Ramos (cell line): ENCODE data around the gene KCNQ1.

Experiments used
- in situ Hi-C: fragments of 300-500 bp; cut with MboI; formaldehyde crosslinking; loops from one replicate; pipeline ENCODE4 v1.14.3; 2022; ENCODE audit warnings: low sequenced_read_pairs; ENCODE audit not compliant: unreplicated experiment

The KCNQ1 gene

DNA sequence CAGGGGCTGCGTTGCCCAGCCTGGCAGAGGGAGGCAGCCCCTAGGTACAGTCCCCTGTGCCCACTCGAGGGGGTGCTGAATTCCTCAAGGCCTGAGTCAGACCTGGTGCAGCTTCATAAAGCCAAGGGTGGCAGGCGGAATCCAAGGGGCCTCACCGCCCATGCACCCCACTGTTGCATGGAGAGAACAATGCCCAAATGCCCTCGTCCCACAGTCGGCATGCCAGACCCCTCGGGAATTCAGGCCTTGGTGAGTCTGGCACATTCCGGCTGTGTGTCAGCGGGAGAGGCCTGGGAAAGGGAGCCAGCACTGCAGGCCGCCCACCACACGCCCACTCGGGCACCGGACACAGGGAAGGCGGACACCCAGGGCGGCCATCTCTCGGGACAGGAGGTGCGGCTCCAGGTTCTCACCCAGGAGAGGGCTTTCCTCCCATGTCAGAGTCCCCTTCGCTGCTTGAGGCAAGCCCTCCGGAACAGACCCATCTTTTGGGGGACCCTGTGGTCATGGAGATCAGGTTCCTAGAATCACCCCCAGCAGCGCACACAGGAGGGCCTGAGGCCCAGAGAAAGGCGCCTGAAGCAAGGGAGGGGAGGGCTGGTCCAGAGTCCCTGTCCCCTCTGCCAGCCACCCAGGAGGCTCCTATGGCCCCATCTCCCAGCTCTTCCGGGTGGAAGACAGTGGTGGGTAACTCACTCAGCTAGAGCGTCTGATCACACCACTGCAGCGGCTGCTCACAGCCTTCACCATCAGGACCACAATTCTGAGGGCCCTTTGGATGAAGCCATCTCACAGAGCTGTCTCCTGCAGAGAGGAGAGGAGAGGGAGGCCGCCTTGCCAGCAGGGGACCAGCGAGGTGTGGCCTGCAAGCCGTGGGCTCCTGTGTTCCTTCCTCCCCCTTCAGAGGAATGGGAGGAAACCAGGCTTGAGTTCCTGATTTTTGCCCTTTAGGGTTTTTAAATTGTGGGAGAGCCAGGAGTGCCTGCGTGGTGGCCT, 286.6 kb downstream of the KCNQ1 start:
- in situ Hi-C loops: no loop called here

DNA sequence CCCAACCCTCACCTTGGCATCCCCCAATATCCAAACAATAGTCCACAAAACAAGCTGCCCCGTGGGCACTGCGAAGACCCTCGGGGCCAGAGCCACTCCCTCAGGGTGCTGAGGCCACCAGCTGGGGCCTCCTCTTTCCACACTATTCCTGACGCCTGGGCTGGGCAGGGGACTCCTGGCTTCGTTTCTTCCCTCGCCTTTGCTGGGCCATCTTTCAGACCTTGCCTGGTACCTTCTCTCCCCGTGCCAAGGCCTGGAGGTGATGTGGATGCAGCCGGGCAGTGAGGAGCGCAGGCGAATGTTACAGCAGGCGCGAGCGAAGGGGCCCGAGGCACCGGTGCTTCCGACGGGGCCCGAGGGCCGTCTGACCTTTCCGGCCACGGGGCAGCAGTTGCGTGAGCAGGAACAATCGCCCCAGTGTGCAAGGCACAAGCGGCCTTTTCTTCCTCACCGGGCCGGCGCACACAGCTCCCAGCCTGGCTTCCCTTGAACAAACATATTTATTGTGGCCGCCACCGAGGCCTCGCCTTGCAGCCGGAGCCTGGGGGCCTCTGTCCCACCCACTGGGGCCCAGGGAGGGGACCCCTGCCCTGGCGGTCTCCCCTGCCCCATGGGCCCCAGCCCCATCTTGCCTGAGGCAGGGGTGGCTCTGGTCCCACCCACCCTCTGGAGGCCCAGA, 287.6 kb downstream of the KCNQ1 start:
- in situ Hi-C loops: no loop called here

DNA sequence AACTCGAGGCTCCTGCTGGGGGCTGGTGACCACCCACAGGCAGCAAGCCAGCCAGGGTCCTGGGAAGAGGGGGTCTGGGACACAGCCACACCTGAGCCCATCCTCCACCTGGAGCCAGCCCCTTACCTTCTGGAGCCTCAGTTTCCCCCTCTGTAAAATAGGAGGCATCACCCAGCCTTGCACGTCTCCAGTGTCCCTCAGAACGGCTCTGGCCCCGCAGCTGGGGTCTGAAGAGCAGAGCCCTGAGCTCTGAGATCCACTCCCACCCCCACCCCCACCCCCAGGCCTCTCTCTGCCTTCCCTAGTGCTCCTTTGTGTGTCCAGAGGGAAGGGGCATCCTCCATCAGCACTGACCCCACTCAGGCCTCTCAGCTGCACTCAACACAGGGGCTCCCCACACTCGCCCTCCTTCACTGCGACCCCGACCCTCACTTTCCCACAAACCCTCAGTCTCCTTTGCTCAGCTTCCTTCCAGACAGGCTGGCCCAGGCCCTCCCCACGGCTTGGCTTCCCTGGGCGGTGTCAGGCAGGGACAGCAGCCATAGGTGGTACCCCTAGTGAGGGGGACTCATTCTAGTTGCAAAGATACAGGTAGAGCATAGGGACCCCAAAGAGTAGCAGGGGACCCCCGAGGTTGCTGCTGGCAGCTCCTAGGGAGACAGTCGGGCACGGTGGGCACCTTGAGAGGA, 288.3 kb downstream of the KCNQ1 start:
- in situ Hi-C loops: no loop called here

DNA sequence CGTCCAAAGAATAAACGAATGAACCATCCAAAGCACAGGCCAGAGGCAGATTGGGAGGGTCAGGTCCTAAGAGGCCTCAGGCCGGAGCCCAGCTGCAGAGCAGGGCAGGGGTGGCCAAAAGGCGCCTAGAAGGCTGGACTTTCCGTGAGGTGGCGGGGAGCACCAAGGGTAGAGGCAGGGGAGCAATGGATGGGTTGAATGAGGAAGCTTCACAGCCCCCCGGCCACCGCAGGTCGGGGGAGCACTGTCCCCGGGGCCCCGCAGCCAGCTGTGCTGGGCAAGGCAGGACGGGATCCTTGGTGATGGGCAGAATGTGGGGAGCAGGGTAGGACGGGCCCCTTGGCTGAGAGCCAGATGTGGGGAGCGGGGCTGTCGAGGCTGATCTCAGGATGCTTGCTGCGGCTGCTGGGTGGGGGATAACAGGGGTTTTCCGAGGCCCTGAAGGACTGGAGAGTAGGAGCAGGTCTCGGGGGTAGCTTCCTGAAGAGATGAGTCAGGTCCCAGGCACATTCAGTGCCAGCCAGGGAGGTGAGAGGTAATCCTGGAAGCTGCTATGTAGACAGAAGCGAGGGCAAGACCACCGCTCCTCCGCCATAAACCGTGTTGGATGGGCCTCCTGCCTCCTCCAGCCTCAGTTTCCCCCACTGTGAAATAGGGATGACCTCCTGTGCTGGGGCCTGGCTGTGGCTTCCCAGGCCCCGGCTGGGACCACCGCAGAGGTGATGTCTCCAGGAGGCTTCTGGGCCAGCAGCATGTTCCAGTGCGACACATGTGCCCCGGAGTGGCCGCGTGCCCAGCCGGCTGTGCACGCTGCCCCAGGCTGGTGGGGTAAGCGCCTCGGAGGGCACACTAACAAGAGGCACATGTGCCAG, 289.6 kb downstream of the KCNQ1 start:
- in situ Hi-C loops: no loop called here

DNA sequence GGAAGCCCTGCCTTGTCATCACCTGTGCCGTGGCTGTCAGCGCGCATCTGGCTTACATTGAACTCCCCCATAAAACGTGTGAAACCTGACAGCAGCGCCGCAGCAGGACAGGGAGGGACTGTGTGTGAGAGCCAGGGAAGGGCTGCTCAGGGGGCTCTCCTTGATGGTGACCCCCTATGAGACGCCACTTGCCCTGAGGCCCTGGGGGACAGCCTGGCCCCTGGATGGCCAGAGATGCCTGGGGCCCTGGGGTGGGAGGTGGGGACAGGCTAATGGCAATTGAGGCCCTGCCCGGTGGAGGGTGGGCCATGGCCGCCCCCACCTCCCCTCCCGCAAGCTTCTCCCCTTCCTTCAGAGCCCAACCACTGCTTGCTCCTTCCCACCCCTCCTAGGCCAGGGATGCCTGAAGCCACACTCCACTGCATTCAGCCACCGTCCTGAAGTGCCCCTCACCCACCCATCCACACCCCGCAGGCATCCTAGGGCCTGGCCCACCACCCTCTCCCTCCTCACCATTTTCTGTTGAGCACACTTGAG, 290.3 kb downstream of the KCNQ1 start:
- in situ Hi-C loops: no loop called here

DNA sequence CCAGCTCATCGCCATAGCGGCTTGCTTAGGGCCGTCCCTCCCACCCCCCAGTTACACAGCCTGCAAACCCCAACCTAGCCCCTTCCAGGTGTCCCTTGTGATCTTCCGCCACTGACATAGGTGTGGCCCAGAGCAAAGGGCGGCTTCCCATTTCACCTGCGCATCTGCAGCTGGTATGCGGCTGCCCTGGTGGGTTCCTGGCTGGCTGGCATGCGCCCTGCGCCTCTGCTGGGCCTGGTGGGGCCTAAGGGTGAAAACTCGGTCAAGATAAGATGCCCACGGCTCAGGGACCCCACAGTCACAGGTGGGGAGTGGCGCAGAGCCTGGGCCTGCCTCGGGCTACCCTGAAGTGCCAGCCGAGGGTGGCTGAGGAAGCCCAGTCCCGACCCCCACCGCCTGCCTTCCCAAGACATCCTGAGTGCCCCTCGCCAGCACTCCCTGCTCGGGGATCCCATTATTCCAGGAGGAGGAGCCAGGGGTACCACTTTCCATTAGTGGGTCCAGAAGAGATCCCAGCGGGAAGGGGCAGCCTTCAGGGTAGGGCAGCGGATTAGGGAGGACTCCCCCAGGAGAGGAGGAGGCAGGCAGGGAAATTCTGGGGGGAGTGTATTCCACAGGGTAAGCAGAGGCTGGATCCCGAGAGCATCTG, 291.9 kb downstream of the KCNQ1 start:
- in situ Hi-C loops: no loop called here

DNA sequence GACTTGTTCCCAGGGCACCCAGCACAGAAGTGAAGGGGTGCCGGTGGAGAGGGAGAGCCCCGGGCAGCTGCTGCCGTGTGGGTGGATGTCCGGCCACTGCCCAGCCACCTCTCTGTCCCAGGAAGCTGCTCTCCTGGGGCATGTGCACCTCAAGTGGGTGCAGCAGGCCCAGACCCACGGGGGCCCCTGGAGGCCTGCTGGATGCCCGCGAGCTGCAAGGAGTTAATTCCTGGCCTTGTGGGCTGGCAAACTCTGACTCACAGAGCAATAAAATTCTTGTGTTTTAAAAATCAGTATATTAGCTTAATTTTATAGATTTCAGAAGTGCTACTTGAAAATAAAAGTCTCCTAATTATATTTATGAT, 292.4 kb downstream of the KCNQ1 start:
- in situ Hi-C loops: no loop called here

DNA sequence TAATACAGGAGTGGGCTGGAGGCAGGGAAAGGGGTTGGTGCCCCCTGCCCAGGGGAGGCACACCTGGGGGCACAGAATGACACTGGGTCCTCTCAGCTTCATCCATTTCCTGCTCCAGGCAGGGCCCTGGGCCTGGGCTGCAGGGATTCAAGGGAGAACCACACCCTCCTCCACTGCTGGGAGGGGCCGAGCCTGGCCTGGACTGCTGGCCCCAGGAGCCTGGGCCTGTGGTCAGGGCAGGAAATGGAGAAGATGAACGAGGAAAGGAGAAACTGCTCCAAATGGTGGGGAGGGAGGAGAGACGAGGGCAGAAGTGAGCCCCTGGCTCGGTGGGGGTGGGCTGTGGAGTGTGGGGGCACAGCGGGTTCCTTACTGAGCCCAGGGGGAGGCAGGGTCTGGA, 293.1 kb downstream of the KCNQ1 start:
- in situ Hi-C loops: no loop called here

DNA sequence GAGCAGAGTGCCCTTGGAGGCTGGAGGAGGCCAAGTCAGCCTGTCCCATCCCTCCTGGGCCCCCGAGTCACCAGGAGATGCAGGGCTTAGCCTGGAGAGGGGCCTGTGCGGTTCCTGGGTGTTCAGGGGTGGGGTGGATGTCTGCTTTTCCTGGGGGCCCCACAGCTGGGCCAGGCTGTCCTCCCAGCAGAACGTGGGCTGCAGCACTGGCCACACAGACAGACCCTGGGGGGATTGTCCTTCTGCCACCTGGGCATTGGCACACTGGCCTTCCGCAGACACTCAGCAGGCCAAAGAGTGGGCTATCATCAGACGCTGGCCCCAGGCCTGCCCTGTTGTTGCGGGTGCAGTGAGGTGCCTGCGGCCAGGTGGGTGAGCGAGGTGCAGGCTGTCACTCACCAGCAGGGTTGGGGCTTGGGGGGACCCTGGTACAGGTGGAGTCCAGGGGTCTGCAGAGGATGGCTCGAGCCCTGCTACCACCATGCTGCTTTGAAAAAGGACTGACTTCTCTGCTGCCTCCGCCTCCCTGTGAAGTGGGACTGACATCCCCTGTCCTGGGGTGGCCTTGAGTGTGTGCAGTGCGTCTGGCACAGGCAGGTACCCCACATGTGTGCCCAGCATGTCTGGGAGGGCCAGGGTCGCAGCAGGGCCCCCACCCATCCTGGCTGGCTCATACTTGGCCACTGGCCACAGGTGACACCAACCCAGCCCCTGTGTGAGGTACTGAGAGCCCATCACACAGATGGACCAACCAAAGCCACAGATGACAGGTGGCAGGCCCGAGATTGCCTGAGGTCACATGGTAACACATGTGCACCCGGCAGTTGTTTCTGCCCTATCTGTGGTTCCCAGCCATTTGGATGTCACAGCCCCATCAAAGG, 294.0 kb downstream of the KCNQ1 start:
- in situ Hi-C loops: no loop called here

DNA sequence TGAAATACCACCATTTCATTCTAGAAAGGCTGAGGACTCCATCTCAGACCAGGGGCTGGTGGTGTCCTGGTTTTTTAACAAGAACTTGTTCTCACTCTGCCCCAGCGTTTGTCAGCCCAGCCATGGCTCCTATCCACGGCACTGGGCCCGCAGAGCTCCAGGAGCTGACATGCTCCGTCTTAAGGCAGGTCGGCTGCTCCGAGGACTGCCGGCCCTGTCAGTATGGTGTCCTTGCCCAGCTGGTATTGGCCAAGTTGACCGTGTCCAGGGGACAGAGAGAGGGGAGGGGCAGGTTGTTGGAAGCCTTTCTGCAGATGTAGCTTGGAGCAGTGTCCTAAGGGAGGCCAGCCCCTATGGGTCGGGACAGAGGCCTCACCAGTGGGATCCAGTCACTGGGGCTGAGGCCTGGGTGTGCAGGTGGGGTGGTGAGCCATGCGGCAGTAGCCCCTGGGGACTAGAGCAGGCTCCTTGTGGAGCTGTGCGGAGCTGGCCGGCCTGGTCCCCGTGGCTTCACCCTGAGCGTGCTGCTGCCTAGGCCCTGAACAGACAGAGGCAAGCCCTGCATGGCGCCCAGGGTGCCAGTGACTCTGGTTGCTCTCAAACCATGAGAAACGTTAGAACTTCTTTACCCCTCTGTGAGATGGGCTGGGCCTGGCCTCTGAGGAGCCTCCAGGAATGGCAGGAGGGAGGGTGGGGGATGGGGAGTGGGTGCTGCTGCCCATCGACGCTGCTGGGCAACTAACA, 294.9 kb downstream of the KCNQ1 start:
- in situ Hi-C loops: no loop called here

DNA sequence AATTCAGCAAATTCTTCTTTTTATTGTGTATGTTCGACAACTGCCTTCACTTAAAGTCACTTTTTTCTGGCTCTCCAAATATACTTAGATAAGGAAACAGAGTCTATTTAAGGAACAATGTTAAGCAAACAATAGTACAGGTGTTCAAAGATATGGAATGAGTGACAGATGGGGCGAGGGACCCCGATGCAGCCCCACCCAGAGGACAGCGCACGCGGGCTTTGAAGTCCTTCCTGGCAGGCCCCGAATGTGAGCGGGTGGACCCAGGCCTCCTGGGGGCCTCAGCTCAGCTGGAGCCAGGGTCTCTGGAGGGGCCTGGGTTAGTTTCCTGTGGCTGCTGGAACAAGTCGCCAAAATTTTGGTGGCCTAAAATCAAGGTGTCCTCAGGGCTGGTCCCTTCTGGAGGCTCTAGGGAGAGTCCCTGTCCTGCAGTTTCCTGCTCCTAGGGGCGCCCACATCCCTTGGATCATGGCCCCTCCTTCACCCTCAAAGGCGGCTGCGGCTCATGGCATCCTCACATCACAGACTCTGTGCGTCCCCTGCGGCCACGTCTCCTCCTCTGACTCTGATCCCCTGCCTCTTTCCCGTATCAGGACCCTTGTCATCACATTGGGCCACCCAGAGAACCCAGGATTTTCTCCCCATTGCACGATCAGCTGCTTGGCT, 295.6 kb downstream of the KCNQ1 start:
- in situ Hi-C loops: no loop called here

DNA sequence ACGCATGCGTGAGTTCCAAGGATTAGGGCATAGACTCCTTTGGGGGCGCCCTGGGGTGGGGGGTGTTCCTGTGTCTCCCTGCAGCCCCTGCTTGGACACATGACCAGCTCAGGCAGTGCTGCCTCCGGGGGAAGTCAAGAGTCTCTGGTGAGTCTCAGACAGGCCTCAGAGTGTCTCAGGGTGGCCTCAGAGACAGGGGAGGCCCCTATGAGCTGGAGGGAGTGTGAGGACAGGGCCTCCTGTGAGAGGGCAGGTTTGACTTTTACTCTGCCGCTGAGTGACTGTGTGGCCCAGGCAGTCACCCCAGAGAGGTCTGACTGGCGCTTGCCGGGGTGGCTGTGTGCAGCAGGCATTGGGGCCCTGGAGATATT, 296.2 kb downstream of the KCNQ1 start:
- in situ Hi-C loops: no loop called here

DNA sequence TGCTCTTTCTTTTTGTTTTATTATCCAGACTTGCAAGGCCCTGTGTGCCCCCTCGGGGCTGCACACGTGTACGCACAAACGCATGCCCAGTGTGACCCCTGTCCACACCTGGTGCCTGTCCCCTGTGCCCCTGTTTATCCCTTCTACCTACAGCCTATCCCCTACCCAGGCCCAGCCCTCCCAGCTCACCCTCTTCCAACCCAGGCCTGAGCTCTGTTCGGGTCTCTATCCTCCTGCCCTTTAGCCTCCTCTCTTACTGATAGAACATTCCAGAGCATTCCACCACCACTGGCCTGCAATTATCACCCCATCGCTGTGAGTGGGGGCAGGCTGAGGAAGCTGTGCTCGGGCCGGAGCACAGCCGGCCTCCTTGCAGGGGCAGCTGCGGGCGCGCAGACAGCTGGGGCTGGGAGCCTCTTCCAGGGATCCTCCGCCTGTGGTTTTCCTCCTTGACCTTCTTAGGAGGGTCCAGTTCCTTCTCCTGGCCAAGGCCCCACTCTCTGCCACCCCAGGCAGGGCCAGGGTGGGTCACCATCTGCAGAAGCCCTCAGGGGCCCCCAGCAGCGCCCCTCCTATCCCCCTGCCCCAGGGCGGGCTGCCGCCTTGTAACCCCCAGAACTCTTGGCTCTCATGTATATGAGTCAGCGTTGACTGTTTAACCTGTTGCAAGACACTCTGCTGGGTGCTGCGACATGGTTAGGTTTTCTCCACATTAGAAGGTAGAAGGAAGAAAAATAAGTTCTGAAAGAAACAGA, 296.7 kb downstream of the KCNQ1 start:
- in situ Hi-C loops: no loop called here

DNA sequence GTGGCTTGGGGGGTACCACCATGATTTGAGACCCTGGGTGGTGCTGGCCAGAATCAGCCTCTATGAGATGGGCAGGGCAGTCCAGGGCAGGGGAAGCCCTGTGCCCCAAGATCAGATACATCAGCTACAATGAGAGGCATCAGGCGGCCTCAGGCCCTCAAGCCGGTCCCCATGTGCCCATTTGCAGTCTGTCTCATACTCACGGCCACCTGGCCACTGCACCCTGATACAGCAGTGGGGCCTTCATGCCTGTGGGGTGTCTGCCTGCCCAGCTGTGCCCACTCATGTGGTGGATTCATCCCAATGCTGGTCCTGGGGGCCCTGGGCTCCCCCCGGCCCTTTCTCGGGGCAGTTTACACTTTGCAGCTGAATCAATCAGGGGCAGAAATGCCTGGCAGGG, 297.4 kb downstream of the KCNQ1 start:
- in situ Hi-C loops: no loop called here

DNA sequence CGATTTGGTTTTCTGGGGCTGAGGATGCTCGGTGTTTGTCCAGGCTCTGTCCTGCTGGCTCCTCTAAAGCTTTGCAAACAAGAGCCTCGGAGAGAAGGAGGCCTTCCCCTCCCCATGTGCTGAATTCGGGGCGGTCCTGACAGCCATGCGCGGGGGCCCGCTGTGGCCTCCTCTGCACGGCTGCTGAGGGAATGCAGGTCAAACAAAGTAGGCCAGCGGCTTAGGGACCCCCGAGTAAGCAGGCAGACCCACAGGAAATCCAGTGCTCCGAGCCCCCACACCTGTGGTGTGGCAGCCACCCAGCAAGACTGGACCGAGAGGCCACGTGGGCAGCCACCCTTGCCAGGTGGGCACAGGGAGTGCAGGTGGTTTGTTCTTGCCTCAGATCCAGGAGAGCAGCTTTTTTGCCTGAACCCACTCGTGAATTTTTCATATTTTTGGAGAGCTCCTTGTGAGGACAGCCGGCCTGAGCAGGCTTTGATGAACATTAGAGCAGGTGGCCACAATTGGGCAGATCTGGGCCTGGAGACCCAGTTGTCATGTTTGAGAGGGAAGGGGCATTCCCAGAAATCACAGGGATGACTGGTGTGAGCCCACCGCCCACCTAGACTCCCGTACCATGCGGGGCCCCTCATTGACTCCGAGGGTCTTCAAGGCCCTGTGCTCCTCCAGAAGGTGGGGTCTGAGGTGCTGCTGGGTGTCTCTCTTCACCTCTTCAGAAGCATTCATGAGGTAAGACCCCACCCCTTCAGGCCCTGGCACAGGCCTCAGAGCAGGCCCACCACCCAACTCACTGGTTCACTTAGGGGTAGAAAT, 298.0 kb downstream of the KCNQ1 start:
- in situ Hi-C loops: no loop called here
